ENCODE data around the gene EPB41L4B. TPM values are rescaled to one million over a fixed set of nuclear protein-coding genes. Genes with fewer than 3 reads are reported as not detected.

EPB41L4B gene
- total and polyA plus RNA-seq, 2 of the 13 experiments (the other 11 are each of a cell fraction or from before 2014, with no cell fraction given), result 17.6 to 22.1 TPM

- TF ChIP-seq DMTF1 (CRISPR knock-in tag; IDR thresholded peaks at IDR 0.05) (no peak), CENPX (CRISPR knock-in tag; IDR thresholded peaks at IDR 0.05) (no peak), TARDBP (CRISPR knock-in tag; IDR thresholded peaks at IDR 0.05) (peak; percentile 81), CHD4 (IDR thresholded peaks at IDR 0.05; ENCODE audit: borderline replicate concordance, low read length) (no peak), ZNF431 (CRISPR knock-in tag; IDR thresholded peaks at IDR 0.05; ENCODE audit: borderline replicate concordance, low read depth) (no peak; the same call in 1 of the 2 replicates), ZNF124 (CRISPR knock-in tag; IDR thresholded peaks at IDR 0.05) (peak; percentile 81), ZNF274 (CRISPR knock-in tag; IDR thresholded peaks at IDR 0.05) (peak; percentile 96), SRY (CRISPR knock-in tag; IDR thresholded peaks at IDR 0.05) (peak; percentile 79; the same call in 1 of the 2 replicates), ZSCAN30 (CRISPR knock-in tag; IDR thresholded peaks at IDR 0.05) (no peak), MXD1 (CRISPR knock-in tag; IDR thresholded peaks at IDR 0.05) (peak; percentile 95), FOSL1 (CRISPR knock-in tag; IDR thresholded peaks at IDR 0.05; ENCODE audit: borderline replicate concordance) (no peak), HHEX (CRISPR knock-in tag; IDR thresholded peaks at IDR 0.05) (0 out of 2 replicates have a peak, but pooled peaks have one; percentile 27), HMG20B (CRISPR knock-in tag; conservative IDR thresholded peaks at IDR 0.05) (peak; percentile 47; the same call in 1 of the 2 replicates), ZFAT (CRISPR knock-in tag; conservative IDR thresholded peaks at IDR 0.05) (no peak), ZNF430 (CRISPR knock-in tag; IDR thresholded peaks at IDR 0.05) (peak; percentile 76; the same call in 1 of the 2 replicates), ZNF333 (CRISPR knock-in tag; IDR thresholded peaks at IDR 0.05; ENCODE audit: borderline replicate concordance) (peak; percentile 78; the same call in 1 of the 2 replicates), CBFB (CRISPR knock-in tag; IDR thresholded peaks at IDR 0.05) (peak; percentile 88), SCMH1 (CRISPR knock-in tag; IDR thresholded peaks at IDR 0.05; ENCODE audit: borderline replicate concordance) (no peak), ARID2 (CRISPR knock-in tag; IDR thresholded peaks at IDR 0.05; ENCODE audit: borderline replicate concordance) (0 out of 2 replicates have a peak, but pooled peaks have one; percentile 38), EZH2 (conservative IDR thresholded peaks at IDR 0.05; ENCODE audit: low read depth, low read length) (no peak), CENPBD1 (CRISPR knock-in tag; IDR thresholded peaks at IDR 0.05; ENCODE audit: borderline replicate concordance, low read depth) (no peak), ARNT2 (CRISPR knock-in tag; IDR thresholded peaks at IDR 0.05; ENCODE audit: low read depth) (peak; percentile 94), DBP (CRISPR knock-in tag; IDR thresholded peaks at IDR 0.05; ENCODE audit: not compliant biosample characterization) (peak; percentile 51)
Observed at GRCh38 chr9:109320742-109321448, at the start of gene EPB41L4B (continued).

Data from HepG2 (cell line).